GM18517 (cell line): ENCODE measurements around the gene SDSL.

Source experiments
- ATAC-seq: cut with Tn5 transposase; IDR thresholded peaks from one replicate; pipeline ENCODE4 v1.9.1; 2021; ENCODE audit warnings: mild to moderate bottlenecking, moderate library complexity; ENCODE audit not compliant: unreplicated experiment

SDSL gene

DNA sequence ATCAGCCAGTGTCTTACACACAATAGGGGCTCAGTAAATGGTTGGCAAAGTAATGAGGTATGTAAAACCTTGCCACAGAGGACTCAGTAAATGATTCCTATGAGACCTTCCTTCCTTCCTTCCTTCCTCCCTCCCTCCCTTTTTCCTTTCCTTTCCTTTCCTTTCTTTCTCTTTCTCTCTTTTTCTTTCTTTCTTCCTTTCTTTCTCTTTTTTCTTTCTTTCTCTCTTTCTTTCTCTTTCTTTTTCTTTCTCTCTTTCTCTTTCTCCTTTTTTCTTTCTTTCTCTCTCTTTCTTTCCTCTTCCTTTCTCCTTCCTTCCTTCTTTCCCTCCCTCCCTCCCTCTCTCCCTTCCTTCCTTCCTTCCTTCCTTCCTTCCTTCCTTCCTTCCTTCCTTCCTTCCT is 26.0 kb upstream of the SDSL start:
- ATAC-seq, result no peak

DNA sequence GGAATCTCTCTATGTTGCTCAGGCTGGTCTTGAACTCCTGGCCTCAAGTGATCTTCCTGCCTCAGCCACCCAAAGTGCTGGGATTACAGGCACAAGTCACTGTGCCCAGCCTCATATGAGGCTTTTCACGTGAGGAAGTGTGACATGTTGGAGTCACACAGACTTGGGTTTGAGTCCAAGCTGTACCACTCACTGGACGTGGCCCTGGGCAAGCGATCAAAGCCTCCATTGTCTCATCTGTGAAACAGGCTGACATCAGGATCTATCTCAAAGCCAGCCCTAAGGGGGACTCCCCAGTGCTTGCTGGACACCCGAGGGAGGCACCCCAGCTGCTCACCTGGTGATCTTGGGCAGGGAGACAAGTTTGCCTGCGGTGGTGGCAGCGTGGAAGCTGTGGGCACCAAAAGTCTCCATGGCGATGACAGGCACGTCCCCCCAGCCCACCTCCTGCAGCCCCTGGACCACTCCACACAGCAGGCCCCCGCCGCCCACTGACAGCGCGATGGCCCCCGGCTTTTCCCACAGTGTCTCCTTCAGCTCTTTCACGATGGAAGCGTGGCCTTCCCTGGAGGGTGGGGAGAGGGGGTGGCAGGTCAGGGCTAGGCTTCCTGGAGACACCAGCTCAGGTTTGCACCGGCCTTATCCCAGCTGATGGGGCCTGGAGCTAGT is 25.2 kb upstream of the SDSL start:
- no peak for ATAC-seq

DNA sequence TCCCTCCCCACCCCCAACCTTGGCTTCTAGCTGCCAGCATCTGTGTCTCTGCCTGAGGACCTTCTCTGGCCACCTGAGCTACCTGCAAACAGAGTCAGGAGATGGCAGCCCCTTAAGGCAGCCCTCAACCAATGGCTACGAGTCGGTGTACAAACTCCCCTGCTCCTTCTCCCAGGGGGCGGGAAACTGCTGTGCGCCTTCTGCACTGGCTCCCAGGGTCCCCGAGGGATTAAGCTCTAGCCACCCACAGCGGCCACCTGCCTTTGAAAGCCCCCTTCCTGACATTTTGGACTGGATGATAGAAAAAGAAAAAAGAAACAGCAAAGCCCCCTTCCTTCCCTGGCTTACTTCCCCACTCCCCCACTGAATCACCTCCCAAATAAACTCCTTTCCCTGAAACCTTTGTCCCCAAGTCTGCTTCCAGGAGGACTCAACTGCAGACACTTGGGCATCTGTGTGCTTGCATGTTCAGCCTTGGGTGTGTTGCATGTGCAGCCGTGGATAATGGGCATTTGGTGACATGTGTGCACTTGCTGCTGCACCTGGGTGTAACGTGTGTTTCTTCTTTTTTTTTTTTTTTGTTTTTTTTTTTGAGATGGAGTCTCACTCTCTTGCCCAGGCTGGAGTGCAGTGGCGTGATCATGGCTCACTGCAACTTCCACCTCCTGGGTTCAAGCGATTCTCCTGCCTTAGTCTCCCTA is 24.5 kb upstream of the SDSL start:
- no peak for ATAC-seq

DNA sequence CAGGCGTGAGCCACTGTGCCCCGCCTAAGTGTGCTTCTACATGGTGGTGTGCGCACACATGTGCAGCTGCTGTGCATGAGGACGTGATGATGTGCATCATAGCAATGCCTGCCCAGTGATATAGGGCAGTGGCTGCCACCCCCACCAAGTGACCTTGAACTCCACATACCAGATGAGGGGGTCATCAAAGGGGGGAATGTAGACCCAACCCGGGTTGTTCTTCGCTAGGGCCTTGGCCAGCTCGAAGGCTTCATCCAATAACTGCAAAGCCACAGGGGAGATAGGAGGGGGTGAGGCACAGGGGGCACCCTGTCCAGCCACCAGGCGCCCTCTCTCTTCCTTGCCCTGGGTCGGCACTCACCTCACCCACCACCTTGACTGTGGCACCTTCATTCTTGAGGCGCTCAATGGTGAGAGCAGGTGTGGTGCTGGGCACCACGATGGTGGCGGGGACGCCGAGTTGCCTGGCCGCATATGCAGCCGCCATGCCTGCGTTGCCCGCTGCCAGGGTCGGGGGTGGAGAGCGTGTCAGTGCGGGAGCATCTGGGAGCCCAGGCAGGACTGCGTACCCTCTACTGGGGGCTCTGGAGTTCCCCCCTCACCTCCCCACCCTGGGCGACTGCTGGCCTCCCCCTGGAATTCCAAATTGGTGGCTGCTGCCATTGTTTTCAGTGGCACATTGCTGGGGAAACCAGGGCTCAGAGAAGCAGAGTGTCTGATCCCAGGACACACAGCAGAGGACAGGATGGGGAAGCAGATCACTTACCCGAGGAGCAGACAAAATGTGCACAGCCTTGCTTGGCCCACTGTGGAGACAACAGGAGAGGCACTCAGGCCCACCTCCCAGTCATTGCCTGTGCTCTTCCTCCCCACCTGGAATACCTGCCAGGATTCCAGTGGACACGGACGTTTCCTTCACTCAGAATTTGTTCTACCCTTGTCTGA is 23.6 kb upstream of the SDSL start:
- ATAC-seq, result no peak

DNA sequence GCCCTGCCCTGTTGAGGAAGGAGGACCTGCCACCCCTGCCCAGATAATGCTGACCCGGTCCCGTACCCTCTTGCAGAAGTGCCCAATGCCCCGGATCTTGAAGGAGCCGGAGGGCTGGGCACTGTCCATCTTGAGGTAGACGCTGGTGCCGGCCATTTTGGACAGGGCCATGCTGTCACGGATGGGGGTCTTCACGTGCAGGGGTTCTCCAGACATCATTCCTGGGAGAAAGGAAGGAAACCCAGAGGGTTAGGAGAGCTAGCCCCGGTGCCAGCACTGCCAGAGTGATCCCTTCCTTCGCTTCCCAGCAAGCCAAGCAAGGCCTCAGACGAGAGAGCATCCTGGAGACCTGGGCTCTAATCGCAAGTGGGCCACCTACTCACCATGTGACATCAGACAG is 22.7 kb upstream of the SDSL start:
- ATAC-seq, result no peak

DNA sequence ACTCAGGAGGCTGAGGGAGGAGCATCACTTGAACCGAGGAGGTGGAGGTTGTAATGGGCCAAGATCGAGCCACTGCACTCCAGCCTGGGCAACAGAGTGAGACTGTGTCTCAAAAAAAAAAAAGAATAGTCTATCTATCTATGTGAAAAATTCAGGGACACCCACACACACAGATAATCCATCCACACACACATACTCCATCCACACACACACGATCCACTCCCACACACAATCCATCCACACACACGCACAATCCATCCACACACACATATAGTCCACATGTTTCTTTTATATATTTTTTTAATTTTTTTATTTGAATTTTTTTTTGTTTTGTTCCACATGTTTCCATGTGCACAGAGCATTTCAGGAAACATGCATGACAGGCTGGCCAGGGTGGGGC is 21.8 kb upstream of the SDSL start:
- ATAC-seq, result no peak

DNA sequence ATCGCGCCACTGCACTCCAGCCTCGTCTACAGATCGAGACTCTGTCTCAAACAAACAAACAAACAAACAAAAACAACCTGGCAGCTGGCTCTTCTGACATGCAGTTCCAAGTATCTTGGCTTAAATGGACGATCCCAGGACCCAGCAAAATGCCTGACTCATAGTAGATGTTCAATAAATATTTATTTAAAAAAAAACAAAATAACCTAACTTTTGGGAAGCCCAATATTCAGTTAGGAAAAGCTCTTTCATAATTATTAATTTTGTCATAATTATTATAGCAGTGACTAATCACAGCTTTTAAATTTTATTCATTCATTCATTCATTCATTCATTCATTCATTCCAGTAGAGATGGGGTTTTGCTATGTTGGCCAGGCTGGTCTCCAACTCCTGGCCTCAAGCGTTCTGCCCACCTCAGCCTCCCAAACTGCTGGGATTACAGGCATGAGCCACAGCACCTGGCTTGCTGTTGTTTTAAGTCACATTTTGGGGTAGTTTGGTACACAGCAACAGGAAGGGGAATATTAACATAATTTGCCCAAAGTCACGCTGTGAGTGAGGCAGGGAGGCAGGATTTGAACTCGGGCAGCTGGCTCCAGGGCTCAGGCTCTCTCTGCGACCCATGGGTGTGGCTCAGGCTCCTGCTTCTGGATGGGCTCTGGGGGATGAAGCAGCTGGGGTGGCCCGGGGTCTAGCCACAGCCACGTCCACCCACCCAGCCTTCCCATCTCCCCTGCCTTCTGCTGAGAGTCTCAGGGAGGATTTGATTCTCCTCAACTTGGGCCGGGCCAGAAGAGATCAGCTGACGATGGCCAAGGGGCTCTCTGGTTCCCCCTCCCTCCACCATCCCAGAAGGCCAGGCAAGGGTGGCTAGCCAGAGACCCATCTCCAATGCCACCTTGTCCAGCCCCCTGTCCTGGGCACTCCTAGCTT is 20.8 kb upstream of the SDSL start:
- ATAC-seq, result no peak

DNA sequence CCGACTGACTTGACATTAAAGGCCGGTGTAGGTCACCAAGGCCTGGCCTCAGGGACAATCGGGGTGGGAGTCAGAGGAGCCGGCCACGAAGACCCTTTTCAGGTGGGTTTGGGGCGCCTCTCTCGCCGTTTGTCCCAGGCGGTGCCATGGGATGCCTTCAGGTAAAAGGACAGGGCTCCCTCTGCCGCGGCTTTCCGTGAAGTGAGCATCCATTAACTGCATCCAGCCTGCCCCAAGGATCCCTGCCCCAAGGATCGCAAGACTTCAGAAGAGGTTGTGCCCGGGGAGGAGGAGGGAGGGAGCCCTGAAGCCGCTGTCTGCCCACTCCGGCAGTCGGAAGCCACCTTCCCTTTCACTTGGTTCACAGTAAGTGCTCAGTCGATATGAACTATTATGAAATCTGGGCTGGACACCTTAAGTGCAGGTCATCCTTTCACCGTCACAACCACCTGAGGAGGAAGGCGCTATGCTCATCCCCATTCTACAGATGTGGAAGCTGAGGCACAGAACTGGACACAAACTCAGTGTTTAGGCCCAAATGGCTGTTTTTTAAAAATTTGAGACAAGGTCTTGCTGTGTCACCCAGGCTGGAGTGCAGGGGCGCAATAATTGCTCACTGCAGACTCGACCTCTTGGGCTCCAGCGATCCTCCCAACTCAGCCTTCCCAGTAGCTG is 19.5 kb upstream of the SDSL start:
- ATAC-seq, result no peak

DNA sequence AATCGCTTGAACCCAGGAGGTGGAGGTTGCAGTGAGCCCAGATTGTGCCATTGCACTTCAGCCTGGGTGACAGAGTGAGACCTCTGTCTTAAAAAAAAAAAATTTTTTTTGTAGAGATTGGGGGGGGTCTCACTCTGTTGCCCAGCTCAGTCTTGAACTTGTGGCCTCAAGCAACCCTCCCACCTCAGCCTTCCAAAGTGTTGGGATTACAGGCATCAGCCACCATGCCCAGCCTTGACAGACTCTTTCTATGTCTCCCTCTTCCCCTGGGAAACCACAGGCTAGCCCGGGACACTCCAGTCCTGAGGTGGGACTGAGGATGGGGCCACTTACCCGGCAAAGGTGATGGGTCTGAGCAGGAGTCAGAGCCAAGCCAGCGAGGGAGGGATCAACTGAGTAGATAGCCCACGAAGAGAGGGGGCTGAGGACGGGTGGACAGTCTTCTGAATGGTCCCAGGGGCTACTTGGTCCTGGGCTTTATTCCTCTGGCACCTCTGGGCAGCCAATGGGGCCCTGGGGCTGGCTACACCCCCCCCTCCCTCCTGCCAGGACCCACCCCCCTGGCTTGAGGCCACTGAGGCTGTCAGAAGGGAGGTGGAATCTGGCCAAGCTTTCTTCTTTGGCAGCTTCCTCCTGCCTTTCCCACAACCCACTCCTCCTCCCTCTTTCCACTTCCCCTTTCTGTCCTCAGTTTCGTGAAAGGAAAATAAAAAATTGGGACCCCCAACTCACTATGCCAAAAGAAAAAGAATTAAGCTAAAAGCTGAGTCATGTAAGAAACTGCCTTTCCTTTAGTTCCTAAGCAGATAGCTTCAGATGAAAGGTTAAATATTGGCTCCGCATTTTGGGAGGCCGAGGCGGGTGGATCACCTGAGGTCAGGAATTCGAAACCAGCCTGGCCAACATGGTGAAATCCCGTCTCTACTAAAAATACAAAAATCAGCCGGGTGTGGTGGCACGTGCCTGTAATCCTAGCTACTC is 18.5 kb upstream of the SDSL start, which contains the start of gene SDS:
Gene SDS (minus strand): TSS at position 453 of the 981 bp plus-strand sequence. CDS start 4,179 bp downstream, outside the sequence.
- ATAC-seq, result no peak

DNA sequence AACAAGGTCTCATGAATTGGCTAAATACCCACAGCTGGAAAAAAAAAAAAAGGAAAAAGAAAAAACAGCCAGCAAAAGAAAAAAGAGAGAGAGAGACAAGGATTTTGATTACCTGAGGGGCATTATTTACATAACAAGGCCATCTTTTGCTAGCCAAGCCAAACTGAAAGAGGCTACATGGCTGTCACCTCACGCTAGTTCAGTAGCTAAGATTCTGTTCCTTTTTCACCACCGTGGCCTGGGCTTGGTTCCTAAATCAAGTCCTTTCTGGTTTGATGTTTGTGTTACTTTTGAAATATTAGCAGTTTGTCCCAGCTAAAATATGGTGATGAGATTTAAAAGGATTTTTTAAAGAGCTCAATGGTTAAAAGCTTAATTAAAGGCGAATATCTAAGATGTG is 16.5 kb upstream of the SDSL start:
- ATAC-seq, result no peak

DNA sequence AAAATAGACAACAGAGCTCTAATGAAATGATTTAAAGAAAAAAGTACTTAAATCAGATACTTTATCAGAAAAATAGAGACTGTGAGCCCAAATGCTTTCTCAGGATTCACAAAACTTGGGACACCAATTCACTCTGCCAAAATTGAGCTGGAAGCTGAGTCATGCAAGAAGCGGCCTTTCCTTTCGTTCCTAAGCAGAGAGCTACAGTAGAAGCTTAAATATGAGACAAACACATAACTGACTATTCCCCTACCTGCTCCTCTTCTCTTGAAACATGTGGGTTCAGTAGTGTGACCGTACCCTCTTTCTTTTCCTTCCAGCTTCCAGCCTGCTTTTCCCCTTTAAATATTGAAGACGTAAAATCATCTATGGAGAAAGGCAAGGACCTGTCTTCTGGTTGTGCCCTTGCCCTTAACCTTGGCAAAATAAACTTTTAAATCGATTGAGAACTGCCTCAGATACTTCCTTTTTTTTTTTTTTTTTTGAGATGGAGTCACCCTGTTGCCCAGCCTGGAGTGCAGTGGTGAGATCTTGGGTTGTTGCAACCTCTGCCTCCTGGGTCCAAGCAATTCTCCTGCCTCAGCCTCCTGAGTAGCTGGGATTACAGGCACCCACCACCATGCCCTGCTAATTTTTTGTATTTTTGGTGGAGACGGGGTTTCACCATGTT is 14.1 kb upstream of the SDSL start:
- no peak for ATAC-seq

DNA sequence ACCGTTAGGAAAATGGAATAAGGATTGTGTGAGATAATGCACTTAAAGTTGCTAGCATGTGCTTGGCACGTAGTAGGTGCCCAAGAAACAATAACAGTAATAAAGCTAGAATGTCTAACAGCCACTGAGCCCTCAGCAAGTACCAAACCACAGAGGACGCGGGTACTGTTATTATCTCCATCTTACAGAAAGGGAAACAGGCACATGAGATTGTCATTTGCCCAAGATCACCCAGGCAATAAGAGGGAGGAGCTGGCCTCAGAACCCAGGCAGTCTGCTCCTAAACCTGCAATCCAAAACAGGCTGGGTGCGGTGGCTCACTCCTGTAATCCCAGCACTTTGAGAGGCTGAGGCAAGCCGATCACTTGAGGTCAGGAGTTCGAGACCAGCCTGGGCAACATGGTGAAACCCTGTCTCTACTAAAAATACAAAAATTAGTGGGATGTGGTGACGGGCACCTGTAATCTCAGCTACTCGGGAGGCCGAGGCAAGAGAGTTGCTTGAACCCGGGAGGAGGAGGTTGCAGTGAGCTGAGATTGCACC is 13.4 kb upstream of the SDSL start:
- ATAC-seq, result no peak

DNA sequence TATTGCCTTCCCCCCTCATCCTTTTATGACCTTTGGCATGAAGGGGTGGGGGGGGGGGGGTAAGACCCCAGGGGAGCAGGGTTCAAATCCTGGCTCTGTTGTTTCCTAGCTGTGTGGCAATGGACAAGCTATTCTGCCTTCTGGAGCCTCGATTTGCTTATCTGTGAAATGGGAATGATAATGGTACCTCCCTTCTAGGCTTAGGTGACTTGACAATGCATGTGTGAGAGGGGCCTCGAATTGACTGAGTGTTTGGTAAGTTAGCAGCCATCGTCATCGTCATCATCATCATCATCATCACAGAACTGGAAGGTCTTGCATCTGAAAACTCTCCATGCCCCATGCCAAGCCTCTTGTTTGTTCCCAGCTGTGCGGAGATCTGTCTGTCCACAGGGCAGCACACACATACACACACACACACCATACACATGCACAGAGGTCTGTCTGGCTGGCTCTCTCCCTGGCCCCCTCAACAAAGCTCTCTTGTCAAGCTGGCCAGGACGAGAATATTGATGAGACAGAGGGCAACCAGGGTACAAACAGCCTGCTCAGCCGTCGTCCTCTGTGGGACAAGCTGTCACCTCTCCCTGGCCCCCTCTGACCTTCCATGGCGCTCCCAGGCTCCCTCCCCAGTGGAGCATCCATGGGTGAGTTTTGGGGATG is 12.6 kb upstream of the SDSL start:
- ATAC-seq, result no peak

DNA sequence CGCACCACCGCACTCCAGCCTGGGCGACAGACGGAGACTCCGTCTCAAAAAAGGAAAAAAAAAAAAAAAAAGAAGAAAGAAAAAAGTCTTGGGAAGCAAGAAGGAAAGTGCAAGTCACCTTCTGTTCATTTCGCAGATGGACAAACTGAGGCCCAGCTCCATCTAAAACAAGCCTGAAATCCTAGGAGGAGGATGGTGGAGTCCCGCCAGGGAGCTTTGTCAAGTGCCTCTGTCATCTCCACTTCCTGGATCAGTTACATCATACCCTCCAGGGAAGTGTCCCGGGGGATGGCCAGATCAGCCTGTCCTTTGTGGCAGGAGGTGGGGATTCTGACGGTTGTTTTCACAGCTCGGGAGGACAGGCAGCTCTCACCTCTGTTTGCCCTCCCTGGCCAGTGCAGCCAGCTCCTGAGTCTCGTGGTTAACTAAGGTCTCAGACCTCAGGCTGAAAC is 8.7 kb upstream of the SDSL start:
- ATAC-seq, result no peak

DNA sequence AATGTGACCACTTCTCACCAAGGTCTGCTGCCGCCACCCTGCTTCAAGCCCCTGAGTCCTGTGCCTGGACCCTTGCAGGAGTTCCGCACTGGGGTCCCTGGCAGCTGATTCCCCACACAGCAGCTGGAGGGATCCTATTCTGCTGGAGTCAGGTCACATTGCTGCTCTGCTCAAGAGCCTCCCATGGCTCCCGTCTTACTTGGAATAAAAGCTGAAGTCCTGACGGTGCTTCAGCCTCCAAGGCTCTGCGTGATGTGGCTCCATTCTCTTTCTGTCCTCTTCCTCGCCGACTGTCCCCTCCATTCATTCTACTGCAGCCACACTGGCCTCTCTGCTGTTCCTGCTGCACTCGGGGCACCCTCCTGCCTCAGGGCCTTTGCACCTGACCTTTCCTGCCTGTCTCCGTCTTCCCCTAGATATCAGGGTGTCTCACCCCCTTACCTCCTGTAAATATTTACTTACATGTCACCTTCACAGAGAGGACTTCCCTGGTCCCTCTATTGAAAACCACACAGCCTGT is 7.6 kb upstream of the SDSL start:
- no peak for ATAC-seq

DNA sequence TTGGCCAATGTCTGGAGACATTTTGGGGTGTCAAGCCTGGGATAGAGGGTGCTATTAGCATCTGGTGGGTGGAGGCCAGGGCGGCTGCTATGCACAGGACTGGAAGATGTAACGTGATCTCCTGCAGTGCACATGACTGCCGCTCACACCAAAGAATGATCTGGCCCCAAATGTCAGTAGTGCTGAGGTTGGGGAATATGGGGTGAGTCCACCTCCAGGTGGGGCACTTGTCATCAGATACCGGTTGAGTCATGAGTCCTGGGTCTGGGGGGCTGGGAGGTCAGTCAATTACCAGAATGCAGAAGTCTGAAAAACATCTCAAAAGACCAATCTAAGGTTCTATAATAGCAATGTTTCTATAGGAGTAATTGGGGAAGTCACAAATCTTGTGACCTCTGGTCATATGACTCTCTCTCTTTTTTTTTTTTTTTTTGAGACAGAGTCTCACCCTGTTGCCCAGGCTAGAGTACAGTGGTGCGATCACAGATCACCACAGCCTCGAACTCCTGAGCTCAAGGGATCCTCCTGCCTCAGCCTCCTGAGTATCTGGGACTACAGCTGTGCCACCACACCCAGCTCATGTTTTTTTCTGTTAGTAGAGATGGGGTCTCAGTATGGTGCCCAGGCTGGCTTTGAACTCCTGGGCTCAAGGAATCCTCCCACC is 6.0 kb upstream of the SDSL start:
- ATAC-seq, result no peak
